ENCODE data around the gene LTB.

LTB gene

GRCh38 chr6:31582230-31582643 is at the start of gene LTB:
TSS of gene LTB (minus strand) at chr6:31582424. CDS start at chr6:31582417, 7 bp downstream.
- peak within 1 kb of the TSS; percentile 83 for H3K4me3 ChIP-seq (ENCODE audit: control insufficient read depth, low read depth, low read length)
- no peak for TF ChIP-seq CTCF (conservative IDR thresholded peaks at IDR 0.05; ENCODE audit: control insufficient read depth, insufficient read depth, low read depth, low read length)
- DNase-seq (ENCODE audit: low read depth) = no peak

GRCh38 chr6:31631681-31632278 is 49.6 kb upstream of the LTB start:
- TF ChIP-seq CTCF (conservative IDR thresholded peaks at IDR 0.05; ENCODE audit: control insufficient read depth, insufficient read depth, low read depth, low read length) = no peak
- no peak for DNase-seq (ENCODE audit: low read depth)
- H3K4me3 ChIP-seq (ENCODE audit: control insufficient read depth, low read depth, low read length) = no peak overlapping the region

- no peak overlapping the region for H3K4me3 ChIP-seq (ENCODE audit: control insufficient read depth, low read depth, low read length)
- no peak for DNase-seq (ENCODE audit: low read depth)
- no peak for TF ChIP-seq CTCF (conservative IDR thresholded peaks at IDR 0.05; ENCODE audit: control insufficient read depth, insufficient read depth, low read depth, low read length)
Observed at GRCh38 chr6:31631209-31631608, 49.0 kb upstream of the LTB start.

GRCh38 chr6:31630177-31630934 is 48.1 kb upstream of the LTB start:
- no peak for DNase-seq (ENCODE audit: low read depth)
- no peak overlapping the region for H3K4me3 ChIP-seq (ENCODE audit: control insufficient read depth, low read depth, low read length)

GRCh38 chr6:31629014-31629413 is 46.8 kb upstream of the LTB start:
- no peak for DNase-seq (ENCODE audit: low read depth)
- no peak for TF ChIP-seq CTCF (conservative IDR thresholded peaks at IDR 0.05; ENCODE audit: control insufficient read depth, insufficient read depth, low read depth, low read length)
- H3K4me3 ChIP-seq (ENCODE audit: control insufficient read depth, low read depth, low read length) = no peak overlapping the region

More at GRCh38 chr6:31630177-31630934, 48.1 kb upstream of the LTB start:
- no peak for TF ChIP-seq CTCF (conservative IDR thresholded peaks at IDR 0.05; ENCODE audit: control insufficient read depth, insufficient read depth, low read depth, low read length)

GRCh38 chr6:31627690-31628287 is 45.6 kb upstream of the LTB start:
- DNase-seq (ENCODE audit: low read depth) = no peak
- no peak overlapping the region for H3K4me3 ChIP-seq (ENCODE audit: control insufficient read depth, low read depth, low read length)
- no peak for TF ChIP-seq CTCF (conservative IDR thresholded peaks at IDR 0.05; ENCODE audit: control insufficient read depth, insufficient read depth, low read depth, low read length)
